ENCODE measurements around the gene TP53INP2. TPM values are rescaled to one million over a fixed set of nuclear protein-coding genes. Genes with fewer than 3 reads are reported as not detected.

TP53INP2 gene
- total and polyA plus RNA-seq, 9 of the 15 experiments (the other 6 are each of a cell fraction or from before 2014, with no cell fraction given): 0.43 to 5.0 (median 1.3) TPM

GRCh38 chr20:34713194-34713943, 9.2 kb downstream of the TP53INP2 start (continued):
- TF ChIP-seq GTF3C2 (IDR thresholded peaks at IDR 0.05; ENCODE audit: borderline replicate concordance, extremely low read depth, insufficient read length) (no peak), ARNT (IDR thresholded peaks at IDR 0.05) (peak in 1 of 2 experiments; percentile 91; a peak in 2 of 4 replicates), ADNP (tag; IDR thresholded peaks at IDR 0.05) (no peak), ELK3 (CRISPR knock-in tag; IDR thresholded peaks at IDR 0.05) (no peak), ZBTB2 (IDR thresholded peaks at IDR 0.05) (no peak; the same call in 1 of the 2 replicates), SNIP1 (IDR thresholded peaks at IDR 0.05; ENCODE audit: low read depth) (no peak), ZNF699 (CRISPR knock-in tag; IDR thresholded peaks at IDR 0.05; ENCODE audit: insufficient replicate concordance) (no peak), MAX (CRISPR knock-in tag; IDR thresholded peaks at IDR 0.05) (no peak), SMC3 (conservative IDR thresholded peaks at IDR 0.05; ENCODE audit: insufficient read depth, low read depth, low read length) (no peak), ARID1B (IDR thresholded peaks at IDR 0.05) (peak; percentile 99), STAT6 (CRISPR knock-in tag; IDR thresholded peaks at IDR 0.05) (no peak), ZNF75A (CRISPR knock-in tag; IDR thresholded peaks at IDR 0.05) (no peak), THAP7 (CRISPR knock-in tag; IDR thresholded peaks at IDR 0.05) (no peak), ZFP1 (CRISPR knock-in tag; IDR thresholded peaks at IDR 0.05) (no peak), U2AF2 (optimal IDR thresholded peaks at IDR 0.05; ENCODE audit: low read depth, low read length) (no peak), PRPF4 (IDR thresholded peaks at IDR 0.05; ENCODE audit: insufficient read depth, low read depth, low read length, poor library complexity, severe bottlenecking) (no peak)
